Suprapubic skin (tissue), 4 donors: ENCODE data around the gene FNBP1. TPM values are rescaled to one million over a fixed set of nuclear protein-coding genes. Genes with fewer than 3 reads are reported as not detected.

Source experiments
- DNase-seq, 2 donors: peaks; one replicate each; pipeline ENCODE4 v3.0.0-alpha.2; 2019; ENCODE audit warnings: low spot score in 2 of 2
- H3K27ac ChIP-seq: fragments of 200-600 bp; sonication (generic); one replicate; pipeline ENCODE4 v1.5.1; 2019
- H3K27me3 ChIP-seq: fragments of 200-600 bp; sonication (generic); one replicate; pipeline ENCODE4 v1.5.1; 2019
- H3K36me3 ChIP-seq: fragments of 200-600 bp; sonication (generic); one replicate; pipeline ENCODE4 v1.5.1; 2019
- H3K4me1 ChIP-seq: fragments of 200-600 bp; sonication (generic); one replicate; pipeline ENCODE4 v1.5.1; 2019
- H3K4me3 ChIP-seq: fragments of 200-600 bp; sonication (generic); one replicate; pipeline ENCODE4 v1.5.1; 2019; ENCODE audit warnings: mild to moderate bottlenecking
- H3K9me3 ChIP-seq: fragments of 200-600 bp; sonication (generic); one replicate; pipeline ENCODE4 v1.5.1; 2019
- EP300 ChIP-seq: sonication (generic); formaldehyde crosslinking; IDR thresholded peaks from one replicate; pipeline ENCODE4 v1.6.1; 2017; ENCODE audit warnings: antibody characterized with exemption
- POLR2A ChIP-seq, 2 donors: fragments of 450-650 bp; IDR thresholded peaks; one replicate each; pipeline ENCODE4 v1.6.1; 2017; ENCODE audit warnings: antibody characterized with exemption in 2 of 2, mild to moderate bottlenecking in 2 of 2, moderate library complexity in 2 of 2
- POLR2AphosphoS5 ChIP-seq, 3 donors: sonication (generic); formaldehyde crosslinking; IDR thresholded peaks; one replicate each; pipeline ENCODE4 v1.6.1; 2017; ENCODE audit warnings: antibody characterized with exemption in 3 of 3
- WGBS: methylation state at CpG from one replicate; pipeline ENCODE4 v1.1.5; 2018; 5-methylcytosine and 5-hydroxymethylcytosine counted together
- total RNA-seq, 4 donors: library from RNA; depleted of rRNA; stranded (reverse); fragments of >200 nt; gene quantifications; one replicate each; pipeline ENCODE4 v1.1.0, GENCODE V29; 2016
- TF ChIP-seq, protein P1 (sequence below), 2 donors: fragments of 200-600 bp in 1 of 2; fragments of 450-650 bp in 1 of 2; sonication (generic) in 1 of 2; IDR thresholded peaks; one replicate each; pipeline ENCODE4 v1.5.1; 2016 to 2019; ENCODE audit warnings: antibody characterized with exemption in 2 of 2, mild to moderate bottlenecking in 1 of 2, moderate library complexity in 1 of 2

Gene FNBP1
- total RNA-seq, 4 donors from 2014 or later = 23.7 to 50.5 (median 43.3) TPM

DNA sequence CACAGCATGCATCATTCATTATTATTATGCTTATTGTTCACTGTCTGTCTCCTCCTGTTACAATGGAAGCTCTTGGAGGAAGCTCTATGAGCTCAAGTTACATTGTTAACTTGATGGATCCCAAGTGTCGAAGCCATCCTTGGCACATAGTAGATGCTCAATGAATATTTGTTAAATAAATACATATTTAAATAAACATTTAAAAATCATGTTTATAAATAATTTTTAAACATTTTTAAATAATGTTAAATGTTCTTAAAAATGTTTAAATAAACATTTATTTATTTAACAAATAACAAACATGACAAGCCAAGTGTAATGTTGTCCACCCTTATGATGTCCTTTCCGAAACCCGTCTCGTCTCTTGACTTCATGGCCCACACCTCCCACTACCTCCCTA lies 138.3 kb downstream of the FNBP1 start:
- Histone ChIP-seq H3K27me3 (no peaks in the 10 kb centered on the region), H3K4me3 (no peak overlapping the region), H3K9me3 (no peaks in the 10 kb centered on the region), H3K27ac (no peak overlapping the region), H3K4me1 (peaks cover 2% of the 10 kb centered on the region), H3K36me3 (peaks cover 74% of the 10 kb centered on the region)
- no peak for DNase-seq
- TF ChIP-seq, protein P1, sequence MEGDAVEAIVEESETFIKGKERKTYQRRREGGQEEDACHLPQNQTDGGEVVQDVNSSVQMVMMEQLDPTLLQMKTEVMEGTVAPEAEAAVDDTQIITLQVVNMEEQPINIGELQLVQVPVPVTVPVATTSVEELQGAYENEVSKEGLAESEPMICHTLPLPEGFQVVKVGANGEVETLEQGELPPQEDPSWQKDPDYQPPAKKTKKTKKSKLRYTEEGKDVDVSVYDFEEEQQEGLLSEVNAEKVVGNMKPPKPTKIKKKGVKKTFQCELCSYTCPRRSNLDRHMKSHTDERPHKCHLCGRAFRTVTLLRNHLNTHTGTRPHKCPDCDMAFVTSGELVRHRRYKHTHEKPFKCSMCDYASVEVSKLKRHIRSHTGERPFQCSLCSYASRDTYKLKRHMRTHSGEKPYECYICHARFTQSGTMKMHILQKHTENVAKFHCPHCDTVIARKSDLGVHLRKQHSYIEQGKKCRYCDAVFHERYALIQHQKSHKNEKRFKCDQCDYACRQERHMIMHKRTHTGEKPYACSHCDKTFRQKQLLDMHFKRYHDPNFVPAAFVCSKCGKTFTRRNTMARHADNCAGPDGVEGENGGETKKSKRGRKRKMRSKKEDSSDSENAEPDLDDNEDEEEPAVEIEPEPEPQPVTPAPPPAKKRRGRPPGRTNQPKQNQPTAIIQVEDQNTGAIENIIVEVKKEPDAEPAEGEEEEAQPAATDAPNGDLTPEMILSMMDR (IDR thresholded peaks at IDR 0.05) = no peak
- TF ChIP-seq EP300 (no peak), POLR2AphosphoS5 (IDR thresholded peaks at IDR 0.05) (no peak), POLR2A (IDR thresholded peaks at IDR 0.05) (no peak)
- WGBS = 97% methylated on average over 4 of the region's 4 CpGs

DNA sequence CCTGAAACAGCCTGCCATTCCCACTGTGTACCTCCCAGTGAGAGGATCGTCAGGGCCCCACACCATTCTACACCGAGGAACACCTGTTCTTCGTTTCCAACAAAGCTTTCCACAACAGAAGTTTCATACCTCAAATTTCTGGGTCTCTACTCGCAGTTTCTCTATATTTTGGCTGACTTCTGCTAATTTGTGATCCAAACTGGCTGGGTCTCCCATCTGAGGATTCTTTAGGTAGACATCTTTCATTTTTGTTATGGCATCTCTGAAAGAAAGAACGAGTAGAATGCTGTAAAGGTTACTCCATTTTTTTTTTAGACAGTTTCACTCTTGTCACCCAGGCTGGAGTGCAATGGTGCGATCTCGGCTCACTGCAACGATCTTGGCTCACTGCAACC lies 140.3 kb downstream of the FNBP1 start:
- no peak overlapping the region for H3K4me3 ChIP-seq
- TF ChIP-seq EP300 = no peak
- no peak for TF ChIP-seq POLR2A (IDR thresholded peaks at IDR 0.05)
- TF ChIP-seq, protein P1 (IDR thresholded peaks at IDR 0.05) = no peak
- no peak for TF ChIP-seq POLR2AphosphoS5 (IDR thresholded peaks at IDR 0.05)
- DNase-seq = no peak
- peaks cover 70% of the 10 kb centered on the region for H3K36me3 ChIP-seq
- no peak overlapping the region for H3K27ac ChIP-seq
- no peaks in the 10 kb centered on the region for H3K9me3 ChIP-seq
- WGBS = 93% methylated on average over 8 of the region's 8 CpGs
- H3K27me3 ChIP-seq = no peaks in the 10 kb centered on the region
- no peaks in the 10 kb centered on the region for H3K4me1 ChIP-seq

DNA sequence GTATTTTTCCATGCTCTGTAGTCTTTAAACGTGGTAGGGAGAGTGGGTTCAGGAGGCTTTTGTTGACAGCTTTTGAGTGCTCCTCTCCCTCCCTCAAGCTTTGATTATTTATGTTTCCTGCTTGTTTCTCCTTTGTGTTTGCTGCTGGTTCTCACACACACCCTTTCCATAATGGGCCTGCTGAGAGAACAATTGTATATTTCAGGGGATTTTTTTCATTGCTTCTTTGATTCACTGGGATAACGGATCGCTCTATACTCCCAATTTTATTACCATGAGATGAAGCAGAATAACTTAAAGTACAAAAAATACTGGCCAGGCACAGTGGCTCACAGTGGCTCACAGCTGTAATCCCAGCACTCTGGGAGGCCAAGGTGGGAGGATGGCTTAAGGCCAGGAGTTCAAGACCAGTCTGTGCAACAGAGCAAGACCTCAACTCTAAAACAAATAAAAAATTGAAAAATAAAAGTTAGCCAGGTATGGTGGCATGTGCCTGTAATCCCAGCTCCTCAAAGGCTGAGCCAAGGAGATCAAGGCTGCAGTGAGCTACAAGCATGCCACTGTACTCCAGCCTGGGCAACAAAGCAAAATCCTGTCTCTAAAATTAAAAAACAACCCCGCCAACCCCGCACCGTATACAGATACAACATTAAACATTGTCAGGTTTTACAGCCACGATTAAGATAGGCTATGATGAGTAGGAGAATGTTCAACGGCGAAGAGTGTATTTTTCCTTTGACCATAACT lies 140.8 kb downstream of the FNBP1 start:
- Histone ChIP-seq H3K9me3 (no peaks in the 10 kb centered on the region), H3K27me3 (no peaks in the 10 kb centered on the region), H3K4me3 (no peak overlapping the region), H3K27ac (no peak overlapping the region), H3K4me1 (no peaks in the 10 kb centered on the region), H3K36me3 (peaks cover 64% of the 10 kb centered on the region)
- no peak for TF ChIP-seq POLR2AphosphoS5 (IDR thresholded peaks at IDR 0.05)
- TF ChIP-seq, protein P1 (IDR thresholded peaks at IDR 0.05) = no peak
- TF ChIP-seq EP300 = no peak
- no peak for TF ChIP-seq POLR2A (IDR thresholded peaks at IDR 0.05)
- WGBS = 91% methylated on average over 9 of the region's 9 CpGs
- DNase-seq = no peak

DNA sequence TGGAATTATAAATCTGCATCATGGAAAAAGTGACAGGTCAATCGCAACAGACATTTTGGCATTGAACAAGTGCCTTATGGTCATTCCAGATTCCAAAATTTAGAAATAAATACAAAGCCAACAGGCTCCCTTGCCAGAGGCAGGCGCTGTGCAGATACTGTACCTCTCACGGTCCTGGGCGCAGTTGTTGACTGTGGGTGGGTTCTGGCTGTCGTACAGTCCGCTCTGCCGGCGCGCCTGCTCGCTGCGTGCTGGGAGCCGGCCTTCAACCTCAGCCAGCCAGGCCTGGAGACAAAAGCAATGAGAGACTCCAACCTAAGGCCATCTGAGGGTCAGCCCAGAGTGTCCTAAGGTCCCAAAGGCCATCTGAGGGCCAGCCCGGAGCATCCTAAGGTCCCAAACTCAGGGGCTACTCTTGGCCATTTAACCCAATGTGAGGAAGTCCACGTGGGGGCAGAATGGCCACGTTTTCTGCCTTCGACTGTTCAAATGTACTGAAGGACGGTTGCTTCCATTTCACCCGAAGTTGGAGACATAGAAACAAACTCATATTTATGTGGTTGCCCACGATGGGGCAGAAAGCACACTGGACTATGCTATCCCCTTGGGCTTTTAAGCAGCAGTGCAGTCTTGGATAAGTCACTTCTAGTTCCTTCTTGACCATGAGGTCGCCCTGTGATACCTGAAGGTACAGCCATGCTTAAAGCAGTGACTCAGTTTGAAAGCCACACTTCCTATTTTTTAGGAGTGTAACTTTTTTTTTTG lies 142.5 kb downstream of the FNBP1 start:
- Histone ChIP-seq H3K27ac (no peak overlapping the region), H3K4me1 (no peaks in the 10 kb centered on the region), H3K9me3 (no peaks in the 10 kb centered on the region), H3K4me3 (no peak overlapping the region), H3K36me3 (peaks cover 70% of the 10 kb centered on the region), H3K27me3 (no peaks in the 10 kb centered on the region)
- DNase-seq = no peak
- TF ChIP-seq EP300 (no peak), POLR2A (IDR thresholded peaks at IDR 0.05) (no peak), POLR2AphosphoS5 (IDR thresholded peaks at IDR 0.05) (no peak)
- TF ChIP-seq, protein P1 (IDR thresholded peaks at IDR 0.05) = no peak
- 89% methylated on average over 19 of the region's 20 CpGs for WGBS

DNA sequence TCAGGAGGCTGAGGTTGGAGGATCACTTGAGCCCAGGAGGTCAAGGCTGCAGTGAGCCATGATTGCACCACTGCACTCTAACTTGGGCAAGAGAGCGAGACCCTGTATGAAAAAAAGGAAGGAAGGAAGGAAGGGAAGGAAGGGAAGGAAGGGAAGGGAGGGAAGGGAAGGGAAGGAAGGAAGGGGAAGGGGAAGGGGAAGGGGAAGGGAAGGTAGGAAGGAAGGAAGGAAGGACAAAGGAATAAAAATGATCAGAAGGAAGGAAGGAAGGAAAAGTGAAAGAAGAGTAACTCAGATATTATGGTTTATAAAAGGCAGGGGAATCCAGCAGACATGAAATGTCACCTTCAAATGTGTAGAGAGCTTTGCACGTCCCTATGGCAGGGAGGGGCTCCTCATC lies 143.4 kb downstream of the FNBP1 start:
- 94% methylated on average over 2 of the region's 2 CpGs for WGBS
- Histone ChIP-seq H3K9me3 (no peaks in the 10 kb centered on the region), H3K27me3 (no peaks in the 10 kb centered on the region), H3K36me3 (peaks cover 71% of the 10 kb centered on the region), H3K4me1 (no peaks in the 10 kb centered on the region), H3K4me3 (no peak overlapping the region), H3K27ac (no peak overlapping the region)
- no peak for DNase-seq
- TF ChIP-seq POLR2A (IDR thresholded peaks at IDR 0.05) = no peak
- TF ChIP-seq, protein P1 (IDR thresholded peaks at IDR 0.05) = no peak
- no peak for TF ChIP-seq EP300
- no peak for TF ChIP-seq POLR2AphosphoS5 (IDR thresholded peaks at IDR 0.05)
